HEK293T (cell line): ENCODE results near the gene ARHGEF2.

Source experiments
- BHLHE40 ChIP-seq: fragments of 450-650 bp; IDR thresholded peaks from 2 replicates; pipeline ENCODE4 v1.6.1; 2016; ENCODE audit warnings: mild to moderate bottlenecking, moderate library complexity, borderline replicate concordance
- CTBP1 ChIP-seq: fragments of 450-650 bp; IDR thresholded peaks from 2 replicates; pipeline ENCODE4 v1.6.1; 2016; ENCODE audit warnings: borderline replicate concordance
- ELF4 ChIP-seq: fragments of 450-650 bp; IDR thresholded peaks from 2 replicates; pipeline ENCODE4 v1.6.1; 2017; ENCODE audit warnings: antibody characterized with exemption
- FOXA1 ChIP-seq: fragments of 450-650 bp; IDR thresholded peaks from 2 replicates; pipeline ENCODE4 v1.6.1; 2016; ENCODE audit warnings: mild to moderate bottlenecking
- FOXK2 ChIP-seq: fragments of 450-650 bp; IDR thresholded peaks from 2 replicates; pipeline ENCODE4 v1.6.1; 2016; ENCODE audit warnings: mild to moderate bottlenecking
- FOXM1 ChIP-seq: fragments of 450-650 bp; IDR thresholded peaks from 2 replicates; pipeline ENCODE4 v1.6.1; 2017; ENCODE audit warnings: mild to moderate bottlenecking, borderline replicate concordance
- L3MBTL2 ChIP-seq: fragments of 450-650 bp; conservative IDR thresholded peaks from 2 replicates; pipeline ENCODE4 v1.6.1; 2016; ENCODE audit warnings: mild to moderate bottlenecking
- SP1 ChIP-seq: fragments of 450-650 bp; IDR thresholded peaks from 2 replicates; pipeline ENCODE4 v1.6.1; 2017
- SUZ12 ChIP-seq: fragments of 450-650 bp; IDR thresholded peaks from 2 replicates; pipeline ENCODE4 v1.6.1; 2016; ENCODE audit warnings: mild to moderate bottlenecking
- TF ChIP-seq, protein P1 (sequence below): fragments of 450-650 bp; IDR thresholded peaks from 2 replicates; pipeline ENCODE4 v1.6.1; 2016

DNA sequence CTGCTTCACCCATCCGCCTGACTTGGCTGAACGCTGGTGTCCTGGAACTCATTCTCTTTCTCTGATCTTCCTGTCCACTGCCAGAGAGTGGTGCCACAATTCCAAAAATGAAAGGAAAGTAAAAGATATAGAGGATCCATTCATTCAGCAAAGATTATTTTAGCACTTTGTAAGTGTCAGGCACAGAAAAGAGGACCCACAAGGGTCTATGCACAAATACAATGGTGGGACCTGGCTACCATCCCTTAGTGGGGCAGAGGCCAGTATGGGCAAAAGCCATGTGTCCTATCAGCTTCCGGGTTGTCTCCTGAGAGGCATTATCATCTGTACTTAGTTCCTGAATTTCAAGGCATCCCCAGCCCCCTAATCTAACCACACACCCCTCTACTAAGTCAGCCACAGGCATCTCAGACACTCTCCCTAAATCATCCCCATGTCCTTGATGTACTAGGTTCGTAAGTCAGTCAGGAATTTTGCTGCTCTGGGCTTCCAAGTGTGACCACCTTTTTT, 23.4 kb upstream of the ARHGEF2 start:
- no peak for TF ChIP-seq ELF4
- no peak for TF ChIP-seq SP1
- no peak for TF ChIP-seq FOXA1
- TF ChIP-seq, protein P1, sequence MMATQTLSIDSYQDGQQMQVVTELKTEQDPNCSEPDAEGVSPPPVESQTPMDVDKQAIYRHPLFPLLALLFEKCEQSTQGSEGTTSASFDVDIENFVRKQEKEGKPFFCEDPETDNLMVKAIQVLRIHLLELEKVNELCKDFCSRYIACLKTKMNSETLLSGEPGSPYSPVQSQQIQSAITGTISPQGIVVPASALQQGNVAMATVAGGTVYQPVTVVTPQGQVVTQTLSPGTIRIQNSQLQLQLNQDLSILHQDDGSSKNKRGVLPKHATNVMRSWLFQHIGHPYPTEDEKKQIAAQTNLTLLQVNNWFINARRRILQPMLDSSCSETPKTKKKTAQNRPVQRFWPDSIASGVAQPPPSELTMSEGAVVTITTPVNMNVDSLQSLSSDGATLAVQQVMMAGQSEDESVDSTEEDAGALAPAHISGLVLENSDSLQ: no peak
- TF ChIP-seq FOXM1: no peak
- TF ChIP-seq FOXK2: no peak
- TF ChIP-seq BHLHE40: no peak
- no peak for TF ChIP-seq CTBP1
- no peak for TF ChIP-seq L3MBTL2
- TF ChIP-seq SUZ12: no peak
